GM12875 (cell line): Measurements from ENCODE around the gene COL23A1.

Source experiments
- H3K4me3 ChIP-seq: one replicate; pipeline ENCODE4 v1.5.1; 2011; ENCODE audit warnings: low read depth, low read length, control low read depth
- CTCF ChIP-seq: IDR thresholded peaks from 2 replicates; pipeline ENCODE4 v1.5.1; 2011; ENCODE audit warnings: low read depth, mild to moderate bottlenecking, control low read depth, inconsistent platforms, low read length, moderate library complexity, borderline replicate concordance; ENCODE audit not compliant: insufficient read depth

COL23A1 gene

DNA sequence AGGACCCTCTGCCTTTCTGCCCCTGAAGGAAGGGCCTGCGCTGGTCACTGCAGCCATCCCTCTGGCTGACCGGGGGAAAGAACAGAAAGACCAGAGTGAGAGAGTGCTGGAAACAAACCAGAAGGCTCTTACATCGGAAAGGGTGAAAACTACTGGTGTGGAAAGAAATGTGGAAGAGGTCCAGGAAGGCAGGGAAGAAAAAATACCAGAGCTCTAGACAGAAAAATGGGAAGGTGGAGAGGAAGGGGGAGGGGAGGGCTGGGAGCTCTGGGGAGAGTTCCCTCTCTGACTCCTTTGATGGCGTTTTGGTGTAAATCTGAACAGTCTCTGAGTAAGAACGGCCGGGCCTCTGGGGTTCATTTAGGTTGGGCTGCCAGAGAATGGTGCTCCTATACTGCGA, 47.7 kb downstream of the COL23A1 start:
- TF ChIP-seq CTCF, result no peak

GRCh38 chr5:178540526-178540925, 49.7 kb downstream of the COL23A1 start:
- TF ChIP-seq CTCF, result no peak
- H3K4me3 ChIP-seq, result no peak overlapping the region

More for the DNA sequence above, 47.7 kb downstream of the COL23A1 start:
- no peak overlapping the region for H3K4me3 ChIP-seq

GRCh38 chr5:178538741-178539229, 51.4 kb downstream of the COL23A1 start:
- TF ChIP-seq CTCF, result no peak
- H3K4me3 ChIP-seq, result no peak overlapping the region

DNA sequence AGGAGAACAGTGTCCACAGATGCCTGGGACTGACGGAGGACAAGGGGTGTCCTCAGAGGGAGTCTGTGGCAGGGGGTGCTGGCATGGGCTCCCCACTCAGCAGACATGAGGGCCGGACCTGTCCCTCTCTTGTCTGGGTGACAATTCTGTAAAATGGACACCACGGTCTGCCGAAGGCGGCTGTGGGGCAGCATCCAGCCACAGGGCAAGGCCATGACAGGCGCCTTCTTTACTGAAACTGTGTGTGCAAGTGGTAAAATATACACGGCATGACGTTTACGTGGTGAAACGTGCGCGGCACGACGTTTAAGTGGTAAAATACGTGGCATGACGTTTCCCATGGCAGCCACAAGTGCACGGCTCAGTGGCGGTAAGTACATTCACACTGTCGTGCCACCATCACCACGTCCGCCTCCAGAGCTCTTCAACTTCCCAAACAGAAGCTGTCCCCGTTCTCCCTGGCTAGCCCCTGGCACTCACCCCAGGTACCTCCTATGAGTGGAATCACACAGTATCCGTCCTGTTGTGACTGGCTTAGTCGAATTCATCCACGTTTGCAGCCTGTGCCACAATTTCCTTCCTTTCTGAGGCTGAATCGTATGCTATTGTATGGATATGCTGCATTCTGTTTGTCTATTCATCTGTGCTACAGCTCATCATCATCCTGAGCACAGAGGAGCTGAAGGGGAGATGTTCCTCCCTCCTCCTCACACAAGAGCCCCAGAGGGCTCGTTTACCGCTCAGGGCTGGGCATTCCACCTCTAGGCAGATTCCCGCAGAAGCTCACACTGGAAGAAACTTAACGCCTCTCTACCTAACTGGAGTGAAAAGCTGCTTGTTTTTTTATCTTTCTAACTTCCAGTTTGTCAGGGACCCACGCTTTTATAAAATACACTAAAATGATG, 52.5 kb downstream of the COL23A1 start:
- no peak overlapping the region for H3K4me3 ChIP-seq
- no peak for TF ChIP-seq CTCF

GRCh38 chr5:178536541-178537466, 53.4 kb downstream of the COL23A1 start:
- no peak overlapping the region for H3K4me3 ChIP-seq
- TF ChIP-seq CTCF, result no peak

- no peak overlapping the region for H3K4me3 ChIP-seq
- no peak for TF ChIP-seq CTCF
Observed at GRCh38 chr5:178535299-178536175, 54.7 kb downstream of the COL23A1 start.
